ENCODE data around the gene C4BPA.

C4BPA gene

DNA sequence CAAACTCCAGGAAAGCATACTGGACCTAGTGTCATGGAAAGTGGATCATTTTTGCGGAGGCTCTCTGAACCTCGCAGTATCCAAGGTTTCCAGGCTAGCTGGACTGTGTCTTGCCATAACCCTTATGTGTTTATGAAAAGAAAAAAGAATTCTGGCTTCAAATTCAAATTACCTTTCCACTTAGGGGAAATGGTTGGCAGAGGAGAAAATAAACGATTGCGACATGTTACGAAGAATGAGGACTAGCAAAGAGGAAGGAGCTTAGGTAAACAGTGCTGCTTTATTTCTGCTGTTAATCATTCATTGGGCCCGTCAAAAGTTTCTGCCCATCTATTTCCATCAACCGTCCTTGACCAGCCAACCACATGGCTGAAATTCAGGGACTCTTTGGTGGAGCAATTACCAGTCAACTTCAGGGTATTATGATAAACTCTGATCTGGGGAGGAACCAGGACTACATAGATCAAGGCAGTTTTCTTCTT is at the start of gene C4BPA:
TSS of gene C4BPA (plus strand) at position 342 of the 482 bp plus-strand sequence. CDS start 8,793 bp downstream, outside the sequence.
- Histone ChIP-seq H3K9ac (ENCODE audit: low read length in 5 of 5) (no peak within 1 kb of the TSS), H3K4me3 (ENCODE audit: low read depth in 1 of 5, low read length in 5 of 5) (no peak within 1 kb of the TSS)

DNA sequence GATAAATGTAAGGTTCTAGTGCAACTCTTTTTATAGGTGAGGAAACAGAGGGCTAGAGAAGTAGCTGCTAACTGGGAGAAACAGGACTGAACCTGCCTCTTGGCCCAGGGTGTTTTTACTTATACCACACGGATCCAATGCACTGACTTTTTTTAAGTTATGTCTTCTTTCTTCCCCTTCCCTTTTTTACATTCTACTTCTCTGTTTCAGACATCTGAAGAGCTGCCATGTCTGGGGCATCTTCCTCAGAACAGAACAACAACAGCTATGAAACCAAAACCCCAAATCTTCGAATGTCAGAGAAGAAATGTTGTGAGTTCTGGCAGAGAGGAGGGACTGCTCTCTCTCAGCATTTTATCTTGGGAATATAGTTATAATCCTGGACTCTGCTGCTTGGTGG is 49.5 kb upstream of the C4BPA start:
- Histone ChIP-seq H3K36me3 (ENCODE audit: control insufficient read depth in 5 of 5, insufficient read depth in 5 of 5, low read length in 5 of 5) (peaks cover 0 to 5% (median under 1%) of the 10 kb centered on the region in 5 donors), H3K4me1 (ENCODE audit: control insufficient read depth in 5 of 5, insufficient read depth in 5 of 5, low read length in 5 of 5) (peaks cover 6 to 41% (median 34%) of the 10 kb centered on the region in 5 donors), H3K27me3 (ENCODE audit: control insufficient read depth in 5 of 5, insufficient read depth in 4 of 5, low read length in 5 of 5) (no peaks in the 10 kb centered on the region), H3K27ac (ENCODE audit: low read depth, low read length) (peak overlapping the region; percentile 7), H3K4me3 (ENCODE audit: low read depth in 1 of 5, low read length in 5 of 5) (no peak overlapping the region), H3K9ac (ENCODE audit: low read length in 5 of 5) (no peak overlapping the region), H3K9me3 (ENCODE audit: control insufficient read depth in 5 of 5, low read length in 5 of 5) (no peaks in the 10 kb centered on the region)

More for the DNA sequence above, at the start of gene C4BPA:
- Histone ChIP-seq H3K27ac (ENCODE audit: low read depth, low read length) (no peak within 1 kb of the TSS), H3K4me1 (ENCODE audit: control insufficient read depth in 5 of 5, insufficient read depth in 5 of 5, low read length in 5 of 5) (no peaks in the 10 kb centered on the region), H3K36me3 (ENCODE audit: control insufficient read depth in 5 of 5, insufficient read depth in 5 of 5, low read length in 5 of 5) (no peaks in the 10 kb centered on the region), H3K27me3 (ENCODE audit: control insufficient read depth in 5 of 5, insufficient read depth in 4 of 5, low read length in 5 of 5) (no peaks in the 10 kb centered on the region), H3K9me3 (ENCODE audit: control insufficient read depth in 5 of 5, low read length in 5 of 5) (no peaks in the 10 kb centered on the region)

DNA sequence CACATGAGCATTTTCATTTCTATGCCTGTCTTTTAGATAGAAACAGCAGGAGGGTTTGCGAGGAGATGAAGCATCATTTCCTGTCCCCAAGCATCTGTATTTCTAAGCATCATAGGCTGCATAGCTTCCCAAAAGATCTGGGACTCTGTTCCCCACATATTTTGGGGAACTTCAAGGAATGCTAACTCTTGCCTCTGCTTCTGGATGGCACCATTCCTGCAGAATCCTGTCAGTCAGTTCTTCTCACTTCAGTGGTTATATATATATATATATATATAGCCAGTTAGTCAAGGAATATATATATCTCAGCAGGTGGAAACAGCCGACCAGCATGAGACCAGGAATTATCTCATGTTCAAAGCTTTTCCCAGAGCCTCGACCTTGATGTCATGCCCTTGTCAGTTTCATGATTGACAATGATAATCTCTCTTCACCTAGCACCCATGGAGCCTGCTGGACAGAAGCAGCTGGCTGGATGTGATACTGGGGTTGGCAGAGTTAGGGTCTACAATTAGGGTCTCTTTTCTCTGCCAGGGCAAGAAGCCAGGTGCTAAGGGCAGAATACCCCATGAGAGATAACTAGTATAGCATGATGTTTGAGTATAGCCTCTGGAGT is 48.5 kb upstream of the C4BPA start:
- Histone ChIP-seq H3K36me3 (ENCODE audit: control insufficient read depth in 5 of 5, insufficient read depth in 5 of 5, low read length in 5 of 5) (peaks cover 0 to 7% (median 5%) of the 10 kb centered on the region in 5 donors), H3K4me3 (ENCODE audit: low read depth in 1 of 5, low read length in 5 of 5) (no peak overlapping the region), H3K9ac (ENCODE audit: low read length in 5 of 5) (no peak overlapping the region), H3K9me3 (ENCODE audit: control insufficient read depth in 5 of 5, low read length in 5 of 5) (no peaks in the 10 kb centered on the region), H3K4me1 (ENCODE audit: control insufficient read depth in 5 of 5, insufficient read depth in 5 of 5, low read length in 5 of 5) (peaks cover 6 to 32% (median 24%) of the 10 kb centered on the region in 5 donors), H3K27ac (ENCODE audit: low read depth, low read length) (no peak overlapping the region), H3K27me3 (ENCODE audit: control insufficient read depth in 5 of 5, insufficient read depth in 4 of 5, low read length in 5 of 5) (no peaks in the 10 kb centered on the region)

DNA sequence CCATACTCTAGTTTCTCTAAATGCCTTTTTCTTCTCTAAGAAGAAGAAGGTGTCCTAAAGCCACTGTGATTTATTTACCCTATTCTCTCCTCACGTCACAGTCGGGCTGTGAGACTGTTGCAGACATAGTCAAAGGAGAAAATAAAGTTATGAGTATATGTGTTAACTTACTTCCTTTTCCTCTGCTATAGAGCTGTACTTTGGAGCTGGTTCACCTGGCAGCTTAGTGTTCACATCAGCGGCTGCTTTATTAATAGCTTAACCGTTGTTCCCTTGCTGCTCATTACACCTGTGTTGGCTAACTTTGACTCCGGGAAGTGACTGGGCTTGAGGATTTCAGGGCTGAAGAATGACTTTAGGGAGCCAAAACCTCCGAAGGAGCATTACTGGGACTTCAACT is 47.4 kb upstream of the C4BPA start:
- H3K36me3 ChIP-seq (ENCODE audit: control insufficient read depth in 5 of 5, insufficient read depth in 5 of 5, low read length in 5 of 5) = peaks cover 0 to 11% (median 5%) of the 10 kb centered on the region in 5 donors
- no peak overlapping the region for H3K4me3 ChIP-seq (ENCODE audit: low read depth in 1 of 5, low read length in 5 of 5)
- H3K4me1 ChIP-seq (ENCODE audit: control insufficient read depth in 5 of 5, insufficient read depth in 5 of 5, low read length in 5 of 5) = peaks cover 4 to 24% (median 17%) of the 10 kb centered on the region in 5 donors
- H3K9ac ChIP-seq (ENCODE audit: low read length in 5 of 5) = no peak overlapping the region
- no peaks in the 10 kb centered on the region for H3K9me3 ChIP-seq (ENCODE audit: control insufficient read depth in 5 of 5, low read length in 5 of 5)
- no peak overlapping the region for H3K27ac ChIP-seq (ENCODE audit: low read depth, low read length)
- no peaks in the 10 kb centered on the region for H3K27me3 ChIP-seq (ENCODE audit: control insufficient read depth in 5 of 5, insufficient read depth in 4 of 5, low read length in 5 of 5)

DNA sequence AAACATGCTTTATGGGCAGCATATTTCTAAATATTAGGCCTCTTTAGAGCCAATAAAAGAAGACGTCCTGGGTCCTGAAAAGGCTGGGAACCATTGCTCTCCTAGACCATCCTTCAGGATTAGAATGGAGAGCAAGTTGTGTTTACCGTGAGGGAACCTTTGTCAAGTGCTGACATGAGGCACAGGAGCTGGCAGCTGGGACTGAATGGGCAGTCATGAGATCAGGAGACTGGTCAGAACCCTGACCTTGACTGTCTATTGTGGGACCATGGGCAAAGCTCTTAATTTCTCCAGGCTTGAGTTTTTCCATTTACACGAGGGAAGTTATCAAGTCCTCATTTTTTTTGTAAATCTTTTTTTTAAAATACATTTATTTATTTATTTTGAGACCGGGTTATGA is 45.8 kb upstream of the C4BPA start:
- no peaks in the 10 kb centered on the region for H3K9me3 ChIP-seq (ENCODE audit: control insufficient read depth in 5 of 5, low read length in 5 of 5)
- no peak overlapping the region for H3K27ac ChIP-seq (ENCODE audit: low read depth, low read length)
- peaks cover 7 to 27% (median 20%) of the 10 kb centered on the region in 5 donors for H3K36me3 ChIP-seq (ENCODE audit: control insufficient read depth in 5 of 5, insufficient read depth in 5 of 5, low read length in 5 of 5)
- peaks cover 0 to 10% (median 5%) of the 10 kb centered on the region in 5 donors for H3K4me1 ChIP-seq (ENCODE audit: control insufficient read depth in 5 of 5, insufficient read depth in 5 of 5, low read length in 5 of 5)
- no peak overlapping the region for H3K4me3 ChIP-seq (ENCODE audit: low read depth in 1 of 5, low read length in 5 of 5)
- H3K9ac ChIP-seq (ENCODE audit: low read length in 5 of 5) = no peak overlapping the region
- no peaks in the 10 kb centered on the region for H3K27me3 ChIP-seq (ENCODE audit: control insufficient read depth in 5 of 5, insufficient read depth in 4 of 5, low read length in 5 of 5)

DNA sequence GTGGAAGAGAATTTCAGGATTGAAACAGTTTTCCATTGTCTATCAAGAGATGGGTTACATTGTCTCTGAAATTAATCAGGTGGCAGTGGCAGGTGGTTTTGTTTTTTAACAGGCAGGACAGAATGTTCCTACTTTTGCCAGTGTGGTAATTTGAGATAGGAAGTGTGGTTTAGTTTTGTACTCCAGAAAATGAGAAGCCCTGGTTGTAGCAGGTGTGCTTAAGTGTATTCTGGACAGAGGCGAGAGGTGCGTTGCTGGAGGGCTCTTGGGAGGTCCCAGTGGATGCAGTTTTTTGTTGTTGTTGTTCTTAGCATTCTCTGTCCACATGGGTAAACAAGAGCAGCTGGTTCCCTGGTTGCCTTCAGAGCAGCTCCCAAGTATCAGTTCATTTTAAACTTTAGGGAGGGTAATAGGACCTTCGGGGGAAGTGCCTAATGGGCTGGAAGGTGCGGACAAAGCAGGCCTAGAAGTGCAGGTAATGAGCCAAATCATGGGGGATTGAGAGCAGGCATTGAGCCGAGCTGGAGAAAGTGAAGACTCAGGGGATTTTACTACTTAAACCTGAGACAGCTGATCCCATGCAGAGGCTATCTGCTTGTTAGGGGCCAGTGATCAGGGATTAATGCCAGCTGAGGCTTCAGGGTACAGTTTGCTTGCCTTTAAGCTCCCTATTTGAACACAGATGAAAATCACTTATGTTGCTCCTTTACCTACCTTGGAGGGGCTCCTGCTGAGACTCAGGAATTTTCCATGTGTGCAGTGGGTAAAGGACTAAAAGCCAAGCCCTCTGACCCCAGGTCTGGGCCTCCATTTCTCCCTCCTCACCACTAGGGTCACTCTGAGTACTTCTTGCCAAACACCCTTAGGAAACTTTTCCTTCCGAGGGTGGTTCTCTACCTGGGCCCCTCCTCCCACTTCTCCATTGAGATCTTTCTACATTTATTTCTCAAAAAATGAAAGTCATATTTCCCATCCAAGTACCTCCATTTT is 44.9 kb upstream of the C4BPA start:
- peaks cover 0 to 5% (median 0%) of the 10 kb centered on the region in 5 donors for H3K4me1 ChIP-seq (ENCODE audit: control insufficient read depth in 5 of 5, insufficient read depth in 5 of 5, low read length in 5 of 5)
- no peaks in the 10 kb centered on the region for H3K9me3 ChIP-seq (ENCODE audit: control insufficient read depth in 5 of 5, low read length in 5 of 5)
- H3K36me3 ChIP-seq (ENCODE audit: control insufficient read depth in 5 of 5, insufficient read depth in 5 of 5, low read length in 5 of 5) = peaks cover 7 to 36% (median 29%) of the 10 kb centered on the region in 5 donors
- no peaks in the 10 kb centered on the region for H3K27me3 ChIP-seq (ENCODE audit: control insufficient read depth in 5 of 5, insufficient read depth in 4 of 5, low read length in 5 of 5)
- no peak overlapping the region for H3K27ac ChIP-seq (ENCODE audit: low read depth, low read length)
- H3K4me3 ChIP-seq (ENCODE audit: low read depth in 1 of 5, low read length in 5 of 5) = no peak overlapping the region
- no peak overlapping the region for H3K9ac ChIP-seq (ENCODE audit: low read length in 5 of 5)

DNA sequence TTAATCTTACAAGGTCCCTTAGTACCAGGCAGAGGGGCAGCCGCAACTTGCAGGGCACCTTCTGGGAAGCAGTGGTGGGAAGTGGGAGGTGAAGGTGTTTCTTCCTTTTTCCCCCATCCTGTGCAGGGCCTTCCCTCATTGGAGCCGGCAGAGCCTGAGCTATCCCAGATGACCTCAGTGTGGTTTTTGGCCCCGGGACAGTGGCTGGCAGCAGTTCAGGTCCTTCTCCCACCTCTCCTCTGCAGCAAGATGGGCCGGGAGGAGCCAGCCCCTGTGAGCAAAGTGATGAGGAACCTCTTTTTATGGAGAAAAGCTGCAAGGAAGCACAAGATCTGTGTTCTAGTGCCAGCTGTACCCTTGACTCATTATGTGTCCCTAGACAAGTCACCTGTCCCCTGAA is 44.2 kb upstream of the C4BPA start:
- Histone ChIP-seq H3K9me3 (ENCODE audit: control insufficient read depth in 5 of 5, low read length in 5 of 5) (no peaks in the 10 kb centered on the region), H3K4me1 (ENCODE audit: control insufficient read depth in 5 of 5, insufficient read depth in 5 of 5, low read length in 5 of 5) (peaks cover 0 to 3% (median 0%) of the 10 kb centered on the region in 5 donors), H3K27me3 (ENCODE audit: control insufficient read depth in 5 of 5, insufficient read depth in 4 of 5, low read length in 5 of 5) (no peaks in the 10 kb centered on the region), H3K4me3 (ENCODE audit: low read depth in 1 of 5, low read length in 5 of 5) (no peak overlapping the region), H3K9ac (ENCODE audit: low read length in 5 of 5) (no peak overlapping the region), H3K27ac (ENCODE audit: low read depth, low read length) (no peak overlapping the region), H3K36me3 (ENCODE audit: control insufficient read depth in 5 of 5, insufficient read depth in 5 of 5, low read length in 5 of 5) (peaks cover 7 to 39% (median 33%) of the 10 kb centered on the region in 5 donors)

DNA sequence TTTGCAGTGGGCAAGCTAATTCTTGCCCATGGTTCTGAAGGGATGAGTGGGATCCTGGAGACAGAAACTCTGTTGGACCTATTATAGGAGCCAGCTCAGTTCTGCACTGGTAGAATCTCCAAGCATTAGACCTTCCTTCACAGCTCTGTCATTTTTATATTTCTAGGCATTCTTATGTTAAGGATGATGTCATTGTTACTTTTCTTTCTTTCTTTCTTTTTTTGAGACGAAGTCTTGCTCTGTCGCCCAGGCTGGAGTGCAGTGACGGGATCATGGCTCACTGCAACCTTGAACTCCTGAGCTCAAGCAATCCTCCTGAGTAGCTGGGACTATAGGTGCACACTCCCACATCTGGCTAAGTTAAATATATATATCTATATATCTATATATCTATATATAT is 43.4 kb upstream of the C4BPA start:
- Histone ChIP-seq H3K9me3 (ENCODE audit: control insufficient read depth in 5 of 5, low read length in 5 of 5) (no peaks in the 10 kb centered on the region), H3K4me1 (ENCODE audit: control insufficient read depth in 5 of 5, insufficient read depth in 5 of 5, low read length in 5 of 5) (no peaks in the 10 kb centered on the region), H3K27ac (ENCODE audit: low read depth, low read length) (no peak overlapping the region)

DNA sequence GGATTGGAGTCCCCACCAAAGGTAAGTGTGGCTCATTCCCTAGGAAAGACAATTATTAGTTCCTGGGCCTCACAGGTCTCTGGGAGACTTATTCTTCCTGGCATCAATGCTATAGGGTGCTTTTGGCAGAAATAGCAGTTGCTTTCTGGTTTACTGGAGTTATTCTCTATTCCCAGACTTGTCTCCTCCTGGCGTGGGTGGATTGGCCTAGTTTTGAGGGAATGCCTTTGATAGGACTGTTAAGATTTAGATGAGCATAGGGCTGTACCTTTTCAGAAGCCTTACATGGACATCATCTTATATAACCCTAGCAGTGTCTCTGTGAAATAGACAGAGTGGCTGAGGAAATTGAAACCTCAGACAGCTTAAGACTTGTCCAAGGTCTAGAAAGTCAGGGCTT is 42.0 kb upstream of the C4BPA start:
- Histone ChIP-seq H3K27me3 (ENCODE audit: control insufficient read depth in 5 of 5, insufficient read depth in 4 of 5, low read length in 5 of 5) (no peaks in the 10 kb centered on the region), H3K4me1 (ENCODE audit: control insufficient read depth in 5 of 5, insufficient read depth in 5 of 5, low read length in 5 of 5) (no peaks in the 10 kb centered on the region), H3K36me3 (ENCODE audit: control insufficient read depth in 5 of 5, insufficient read depth in 5 of 5, low read length in 5 of 5) (peaks cover 11 to 54% (median 43%) of the 10 kb centered on the region in 5 donors), H3K27ac (ENCODE audit: low read depth, low read length) (no peak overlapping the region), H3K4me3 (ENCODE audit: low read depth in 1 of 5, low read length in 5 of 5) (no peak overlapping the region), H3K9ac (ENCODE audit: low read length in 5 of 5) (no peak overlapping the region), H3K9me3 (ENCODE audit: control insufficient read depth in 5 of 5, low read length in 5 of 5) (no peaks in the 10 kb centered on the region)

More for the DNA sequence above, 43.4 kb upstream of the C4BPA start:
- Histone ChIP-seq H3K4me3 (ENCODE audit: low read depth in 1 of 5, low read length in 5 of 5) (no peak overlapping the region), H3K36me3 (ENCODE audit: control insufficient read depth in 5 of 5, insufficient read depth in 5 of 5, low read length in 5 of 5) (peaks cover 7 to 43% (median 36%) of the 10 kb centered on the region in 5 donors), H3K27me3 (ENCODE audit: control insufficient read depth in 5 of 5, insufficient read depth in 4 of 5, low read length in 5 of 5) (no peaks in the 10 kb centered on the region), H3K9ac (ENCODE audit: low read length in 5 of 5) (no peak overlapping the region)

DNA sequence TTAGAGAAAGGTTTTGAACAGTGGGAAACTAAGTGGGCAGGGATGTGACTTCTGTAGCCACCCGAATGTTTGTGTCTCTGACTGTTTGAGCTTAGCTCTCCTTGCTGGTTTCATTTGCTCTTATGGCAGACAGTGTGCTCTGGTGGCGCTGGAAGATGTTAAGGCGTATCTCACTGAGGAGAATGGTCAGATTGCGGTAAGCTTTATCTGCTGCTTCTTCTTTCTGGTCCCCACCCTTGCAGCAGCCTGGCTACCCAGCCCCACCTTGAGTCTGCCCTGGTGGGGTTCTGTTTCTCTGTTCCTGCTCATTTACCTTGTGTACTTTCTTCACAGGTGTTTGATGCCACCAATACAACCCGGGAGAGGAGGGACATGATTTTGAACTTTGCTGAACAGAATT is 41.0 kb upstream of the C4BPA start:
- H3K27ac ChIP-seq (ENCODE audit: low read depth, low read length) = no peak overlapping the region
- H3K36me3 ChIP-seq (ENCODE audit: control insufficient read depth in 5 of 5, insufficient read depth in 5 of 5, low read length in 5 of 5) = peaks cover 15 to 64% (median 50%) of the 10 kb centered on the region in 5 donors

More for the DNA sequence above, 41.0 kb upstream of the C4BPA start:
- Histone ChIP-seq H3K4me3 (ENCODE audit: low read depth in 1 of 5, low read length in 5 of 5) (no peak overlapping the region), H3K4me1 (ENCODE audit: control insufficient read depth in 5 of 5, insufficient read depth in 5 of 5, low read length in 5 of 5) (no peaks in the 10 kb centered on the region), H3K9me3 (ENCODE audit: control insufficient read depth in 5 of 5, low read length in 5 of 5) (no peaks in the 10 kb centered on the region), H3K9ac (ENCODE audit: low read length in 5 of 5) (no peak overlapping the region), H3K27me3 (ENCODE audit: control insufficient read depth in 5 of 5, insufficient read depth in 4 of 5, low read length in 5 of 5) (no peaks in the 10 kb centered on the region)
